GM23338 (cell line): ENCODE results near the gene CAP1. TPM values are rescaled to one million over a fixed set of nuclear protein-coding genes. Genes with fewer than 3 reads are reported as not detected.

Experiments
- ATAC-seq: fragments of 200-7000 bp; cut with Tn5 transposase; 3 replicates; pipeline ENCODE4 v1.9.1; 2020
- DNase-seq: peaks from one replicate; pipeline ENCODE4 v3.0.0-alpha.2; 2015; ENCODE audit warnings: low spot score
- H2AFZ ChIP-seq: fragments of 200-600 bp; sonication (generic); 2 replicates; pipeline ENCODE4 v1.8.0; 2016; ENCODE audit warnings: antibody characterized with exemption, mild to moderate bottlenecking, moderate library complexity
- H3F3A ChIP-seq: fragments of 200-600 bp; sonication (generic); replicated peaks from 2 replicates; pipeline ENCODE4 v1.8.0; 2017; ENCODE audit warnings: antibody characterized with exemption, mixed run types, low read depth
- H3K27ac ChIP-seq: fragments of 200-600 bp; sonication (generic); 2 replicates; pipeline ENCODE4 v1.6.1; 2016; ENCODE audit warnings: low read depth
- H3K27me3 ChIP-seq: fragments of 200-600 bp; sonication (generic); 2 replicates; pipeline ENCODE4 v1.8.0; 2016; ENCODE audit warnings: mild to moderate bottlenecking, mixed run types, moderate library complexity; ENCODE audit not compliant: insufficient read depth
- H3K36me3 ChIP-seq: fragments of 200-600 bp; sonication (generic); 2 replicates; pipeline ENCODE4 v1.8.0; 2016; ENCODE audit warnings: mild to moderate bottlenecking; ENCODE audit not compliant: insufficient read depth
- H3K4me1 ChIP-seq: fragments of 200-600 bp; sonication (generic); 2 replicates; pipeline ENCODE4 v1.8.0; 2016; ENCODE audit warnings: mild to moderate bottlenecking, moderate library complexity; ENCODE audit not compliant: insufficient read depth
- H3K4me2 ChIP-seq: fragments of 200-600 bp; sonication (generic); 2 replicates; pipeline ENCODE4 v1.7.1; 2017; ENCODE audit warnings: mixed run types
- H3K4me3 ChIP-seq: fragments of 200-600 bp; sonication (generic); 2 replicates; pipeline ENCODE4 v1.6.1; 2016; ENCODE audit warnings: mixed run types
- H3K79me2 ChIP-seq: fragments of 200-600 bp; sonication (generic); replicated peaks from 2 replicates; pipeline ENCODE4 v1.8.0; 2017; ENCODE audit warnings: mild to moderate bottlenecking; ENCODE audit not compliant: insufficient read depth
- H3K9me2 ChIP-seq: fragments of 200-600 bp; sonication (generic); 2 replicates; pipeline ENCODE4 v1.8.0; 2017; ENCODE audit not compliant: insufficient read depth
- H4K20me1 ChIP-seq: fragments of 200-600 bp; sonication (generic); replicated peaks from 2 replicates; pipeline ENCODE4 v1.8.0; 2017; ENCODE audit warnings: mild to moderate bottlenecking; ENCODE audit not compliant: insufficient read depth
- H3K27ac Mint-ChIP-seq: 2 replicates; pipeline ENCODE4 v1.8.0; 2020; ENCODE audit warnings: inconsistent platforms, mild to moderate bottlenecking, moderate library complexity, mixed read lengths
- H3K27me3 Mint-ChIP-seq: 3 replicates; pipeline ENCODE4 v1.8.0; 2022; ENCODE audit warnings: low read depth, mild to moderate bottlenecking, moderate library complexity, mixed read lengths, inconsistent platforms; ENCODE audit not compliant: insufficient read depth, poor library complexity
- H3K36me3 Mint-ChIP-seq: 3 replicates; pipeline ENCODE4 v1.8.0; 2021; ENCODE audit warnings: low read depth, mild to moderate bottlenecking, inconsistent platforms, moderate library complexity, mixed read lengths
- H3K4me1 Mint-ChIP-seq: 3 replicates; pipeline ENCODE4 v1.8.0; 2020; ENCODE audit warnings: mild to moderate bottlenecking, inconsistent platforms, mixed read lengths
- H3K4me3 Mint-ChIP-seq: 3 replicates; pipeline ENCODE4 v1.8.0; 2021; ENCODE audit warnings: moderate library complexity, mild to moderate bottlenecking, inconsistent platforms, mixed read lengths
- H3K9me3 Mint-ChIP-seq: 3 replicates; pipeline ENCODE4 v1.8.0; 2020; ENCODE audit warnings: moderate library complexity, mild to moderate bottlenecking, inconsistent platforms, mixed read lengths
- CREB1 ChIP-seq: fragments of 250-450 bp; sonication (Bioruptor Pico); IDR thresholded peaks from 2 replicates; pipeline ENCODE4 v1.5.0; 2020; ENCODE audit warnings: low read depth, mild to moderate bottlenecking, moderate library complexity
- EZH2 ChIP-seq: fragments of 200-600 bp; sonication (generic); IDR thresholded peaks from one replicate; pipeline ENCODE4 v1.8.0; 2017; ENCODE audit warnings: antibody characterized with exemption, mild to moderate bottlenecking, low read depth; ENCODE audit not compliant: unreplicated experiment
- EZH2phosphoT487 ChIP-seq: fragments of 200-600 bp; sonication (generic); IDR thresholded peaks from one replicate; pipeline ENCODE4 v1.8.1; 2018; ENCODE audit warnings: antibody characterized with exemption; ENCODE audit not compliant: unreplicated experiment
- JUNB ChIP-seq: IDR thresholded peaks from one replicate; pipeline ENCODE4 v1.6.1; 2016; ENCODE audit warnings: antibody characterized with exemption; ENCODE audit not compliant: unreplicated experiment
- NANOG ChIP-seq: IDR thresholded peaks from 2 replicates; pipeline ENCODE4 v1.6.1; 2016; ENCODE audit warnings: antibody characterized with exemption, borderline replicate concordance
- POLR2AphosphoS5 ChIP-seq: IDR thresholded peaks from 2 replicates; pipeline ENCODE4 v1.6.1; 2016; ENCODE audit warnings: antibody characterized with exemption, low read depth
- STAT1 ChIP-seq: IDR thresholded peaks from one replicate; pipeline ENCODE4 v1.6.1; 2016; ENCODE audit warnings: antibody characterized with exemption; ENCODE audit not compliant: unreplicated experiment
- ZNF114 ChIP-seq: fragments of 250-450 bp; sonication (Bioruptor Pico); IDR thresholded peaks from 2 replicates; pipeline ENCODE4 v1.5.0; 2020; ENCODE audit warnings: mild to moderate bottlenecking, moderate library complexity
- ZNF331 ChIP-seq: fragments of 250-450 bp; sonication (Bioruptor Pico); IDR thresholded peaks from 2 replicates; pipeline ENCODE4 v1.5.0; 2020; ENCODE audit warnings: low read depth, mild to moderate bottlenecking, moderate library complexity
- polyA plus RNA-seq: library from polyadenylated mRNA; unstranded; fragments of >200 nt; fragmentation: Nextera tagmentation; extraction: Ambion mirVana; gene quantifications from 2 replicates; pipeline ENCODE4 v1.2.1, GENCODE V29; 2016
- total RNA-seq: library from RNA; depleted of rRNA; stranded (reverse); fragments of >200 nt; shearing (Covaris generic); gene quantifications from 2 replicates; pipeline ENCODE4 v1.2.3, GENCODE V29; 2014
- TF ChIP-seq, protein P1 (sequence below): IDR thresholded peaks from one replicate; pipeline ENCODE4 v1.6.1; 2018; ENCODE audit warnings: antibody characterized with exemption; ENCODE audit not compliant: unreplicated experiment
- TF ChIP-seq, protein P2 (sequence below): fragments of 250-450 bp; sonication (Bioruptor Pico); IDR thresholded peaks from 2 replicates; pipeline ENCODE4 v1.5.0; 2020; ENCODE audit warnings: mild to moderate bottlenecking, moderate library complexity
- TF ChIP-seq, protein P3 (sequence below): IDR thresholded peaks from 2 replicates; pipeline ENCODE4 v1.6.1; 2016; ENCODE audit warnings: antibody characterized with exemption
- TF ChIP-seq, protein P4 (sequence below), 2 experiments: fragments of 200-600 bp in 1 of 2; sonication (generic) in 1 of 2; conservative IDR thresholded peaks; 2 replicates each; pipeline versions ENCODE4 v1.5.1 to v1.6.1; 2016 to 2017; ENCODE audit warnings: antibody characterized with exemption in 2 of 2, low read depth in 2 of 2, mild to moderate bottlenecking in 2 of 2, moderate library complexity in 1 of 2

CAP1 gene
- total and polyA plus RNA-seq, 2 experiments from 2014 or later, result 133 to 254 TPM

DNA sequence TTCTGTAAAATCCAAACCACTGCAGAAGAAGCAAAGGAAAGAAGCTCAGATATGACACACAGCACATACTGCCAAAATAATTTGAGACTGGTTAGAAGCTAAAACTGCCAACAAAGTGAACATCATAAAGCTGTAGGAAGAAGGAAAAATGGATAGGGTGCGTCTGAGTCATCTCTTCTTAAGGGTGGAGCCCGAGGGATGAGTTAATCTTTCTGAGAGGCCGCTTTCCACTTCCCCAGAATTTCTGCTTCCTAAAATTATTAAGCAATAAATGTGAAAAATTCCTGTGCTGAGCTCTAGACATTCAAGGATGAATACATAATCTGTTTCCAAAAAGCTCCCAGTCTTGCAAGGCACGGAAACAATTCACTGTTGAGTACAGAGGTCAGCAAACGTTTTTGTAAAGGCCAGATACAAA, 36.4 kb downstream of the CAP1 start:
- no peak for ATAC-seq
- H3K36me3 Mint-ChIP-seq, result peaks cover 70% of the 10 kb centered on the region

More for the DNA sequence above, 36.4 kb downstream of the CAP1 start:
- Histone ChIP-seq H3K36me3 (peaks cover 52% of the 10 kb centered on the region), H3K4me1 (no peaks in the 10 kb centered on the region), H3K27ac (no peak overlapping the region), H3K79me2 (no peaks in the 10 kb centered on the region), H3K27me3 (no peaks in the 10 kb centered on the region), H4K20me1 (peaks cover 10% of the 10 kb centered on the region), H3K4me2 (no peak overlapping the region), H3K9me2 (no peaks in the 10 kb centered on the region), H2AFZ (no peak overlapping the region), H3K4me3 (no peak overlapping the region), H3F3A (peaks cover 9% of the 10 kb centered on the region; the same call in 1 of the 2 replicates)
- DNase-seq, result no peak
- no peak for TF ChIP-seq STAT1
- TF ChIP-seq, protein P1, sequence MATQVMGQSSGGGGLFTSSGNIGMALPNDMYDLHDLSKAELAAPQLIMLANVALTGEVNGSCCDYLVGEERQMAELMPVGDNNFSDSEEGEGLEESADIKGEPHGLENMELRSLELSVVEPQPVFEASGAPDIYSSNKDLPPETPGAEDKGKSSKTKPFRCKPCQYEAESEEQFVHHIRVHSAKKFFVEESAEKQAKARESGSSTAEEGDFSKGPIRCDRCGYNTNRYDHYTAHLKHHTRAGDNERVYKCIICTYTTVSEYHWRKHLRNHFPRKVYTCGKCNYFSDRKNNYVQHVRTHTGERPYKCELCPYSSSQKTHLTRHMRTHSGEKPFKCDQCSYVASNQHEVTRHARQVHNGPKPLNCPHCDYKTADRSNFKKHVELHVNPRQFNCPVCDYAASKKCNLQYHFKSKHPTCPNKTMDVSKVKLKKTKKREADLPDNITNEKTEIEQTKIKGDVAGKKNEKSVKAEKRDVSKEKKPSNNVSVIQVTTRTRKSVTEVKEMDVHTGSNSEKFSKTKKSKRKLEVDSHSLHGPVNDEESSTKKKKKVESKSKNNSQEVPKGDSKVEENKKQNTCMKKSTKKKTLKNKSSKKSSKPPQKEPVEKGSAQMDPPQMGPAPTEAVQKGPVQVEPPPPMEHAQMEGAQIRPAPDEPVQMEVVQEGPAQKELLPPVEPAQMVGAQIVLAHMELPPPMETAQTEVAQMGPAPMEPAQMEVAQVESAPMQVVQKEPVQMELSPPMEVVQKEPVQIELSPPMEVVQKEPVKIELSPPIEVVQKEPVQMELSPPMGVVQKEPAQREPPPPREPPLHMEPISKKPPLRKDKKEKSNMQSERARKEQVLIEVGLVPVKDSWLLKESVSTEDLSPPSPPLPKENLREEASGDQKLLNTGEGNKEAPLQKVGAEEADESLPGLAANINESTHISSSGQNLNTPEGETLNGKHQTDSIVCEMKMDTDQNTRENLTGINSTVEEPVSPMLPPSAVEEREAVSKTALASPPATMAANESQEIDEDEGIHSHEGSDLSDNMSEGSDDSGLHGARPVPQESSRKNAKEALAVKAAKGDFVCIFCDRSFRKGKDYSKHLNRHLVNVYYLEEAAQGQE, result no peak
- TF ChIP-seq ZNF331 (CRISPR knock-in tag), result no peak
- no peak for TF ChIP-seq CREB1 (CRISPR knock-in tag)
- TF ChIP-seq ZNF114 (CRISPR knock-in tag), result no peak
- TF ChIP-seq, protein P2, sequence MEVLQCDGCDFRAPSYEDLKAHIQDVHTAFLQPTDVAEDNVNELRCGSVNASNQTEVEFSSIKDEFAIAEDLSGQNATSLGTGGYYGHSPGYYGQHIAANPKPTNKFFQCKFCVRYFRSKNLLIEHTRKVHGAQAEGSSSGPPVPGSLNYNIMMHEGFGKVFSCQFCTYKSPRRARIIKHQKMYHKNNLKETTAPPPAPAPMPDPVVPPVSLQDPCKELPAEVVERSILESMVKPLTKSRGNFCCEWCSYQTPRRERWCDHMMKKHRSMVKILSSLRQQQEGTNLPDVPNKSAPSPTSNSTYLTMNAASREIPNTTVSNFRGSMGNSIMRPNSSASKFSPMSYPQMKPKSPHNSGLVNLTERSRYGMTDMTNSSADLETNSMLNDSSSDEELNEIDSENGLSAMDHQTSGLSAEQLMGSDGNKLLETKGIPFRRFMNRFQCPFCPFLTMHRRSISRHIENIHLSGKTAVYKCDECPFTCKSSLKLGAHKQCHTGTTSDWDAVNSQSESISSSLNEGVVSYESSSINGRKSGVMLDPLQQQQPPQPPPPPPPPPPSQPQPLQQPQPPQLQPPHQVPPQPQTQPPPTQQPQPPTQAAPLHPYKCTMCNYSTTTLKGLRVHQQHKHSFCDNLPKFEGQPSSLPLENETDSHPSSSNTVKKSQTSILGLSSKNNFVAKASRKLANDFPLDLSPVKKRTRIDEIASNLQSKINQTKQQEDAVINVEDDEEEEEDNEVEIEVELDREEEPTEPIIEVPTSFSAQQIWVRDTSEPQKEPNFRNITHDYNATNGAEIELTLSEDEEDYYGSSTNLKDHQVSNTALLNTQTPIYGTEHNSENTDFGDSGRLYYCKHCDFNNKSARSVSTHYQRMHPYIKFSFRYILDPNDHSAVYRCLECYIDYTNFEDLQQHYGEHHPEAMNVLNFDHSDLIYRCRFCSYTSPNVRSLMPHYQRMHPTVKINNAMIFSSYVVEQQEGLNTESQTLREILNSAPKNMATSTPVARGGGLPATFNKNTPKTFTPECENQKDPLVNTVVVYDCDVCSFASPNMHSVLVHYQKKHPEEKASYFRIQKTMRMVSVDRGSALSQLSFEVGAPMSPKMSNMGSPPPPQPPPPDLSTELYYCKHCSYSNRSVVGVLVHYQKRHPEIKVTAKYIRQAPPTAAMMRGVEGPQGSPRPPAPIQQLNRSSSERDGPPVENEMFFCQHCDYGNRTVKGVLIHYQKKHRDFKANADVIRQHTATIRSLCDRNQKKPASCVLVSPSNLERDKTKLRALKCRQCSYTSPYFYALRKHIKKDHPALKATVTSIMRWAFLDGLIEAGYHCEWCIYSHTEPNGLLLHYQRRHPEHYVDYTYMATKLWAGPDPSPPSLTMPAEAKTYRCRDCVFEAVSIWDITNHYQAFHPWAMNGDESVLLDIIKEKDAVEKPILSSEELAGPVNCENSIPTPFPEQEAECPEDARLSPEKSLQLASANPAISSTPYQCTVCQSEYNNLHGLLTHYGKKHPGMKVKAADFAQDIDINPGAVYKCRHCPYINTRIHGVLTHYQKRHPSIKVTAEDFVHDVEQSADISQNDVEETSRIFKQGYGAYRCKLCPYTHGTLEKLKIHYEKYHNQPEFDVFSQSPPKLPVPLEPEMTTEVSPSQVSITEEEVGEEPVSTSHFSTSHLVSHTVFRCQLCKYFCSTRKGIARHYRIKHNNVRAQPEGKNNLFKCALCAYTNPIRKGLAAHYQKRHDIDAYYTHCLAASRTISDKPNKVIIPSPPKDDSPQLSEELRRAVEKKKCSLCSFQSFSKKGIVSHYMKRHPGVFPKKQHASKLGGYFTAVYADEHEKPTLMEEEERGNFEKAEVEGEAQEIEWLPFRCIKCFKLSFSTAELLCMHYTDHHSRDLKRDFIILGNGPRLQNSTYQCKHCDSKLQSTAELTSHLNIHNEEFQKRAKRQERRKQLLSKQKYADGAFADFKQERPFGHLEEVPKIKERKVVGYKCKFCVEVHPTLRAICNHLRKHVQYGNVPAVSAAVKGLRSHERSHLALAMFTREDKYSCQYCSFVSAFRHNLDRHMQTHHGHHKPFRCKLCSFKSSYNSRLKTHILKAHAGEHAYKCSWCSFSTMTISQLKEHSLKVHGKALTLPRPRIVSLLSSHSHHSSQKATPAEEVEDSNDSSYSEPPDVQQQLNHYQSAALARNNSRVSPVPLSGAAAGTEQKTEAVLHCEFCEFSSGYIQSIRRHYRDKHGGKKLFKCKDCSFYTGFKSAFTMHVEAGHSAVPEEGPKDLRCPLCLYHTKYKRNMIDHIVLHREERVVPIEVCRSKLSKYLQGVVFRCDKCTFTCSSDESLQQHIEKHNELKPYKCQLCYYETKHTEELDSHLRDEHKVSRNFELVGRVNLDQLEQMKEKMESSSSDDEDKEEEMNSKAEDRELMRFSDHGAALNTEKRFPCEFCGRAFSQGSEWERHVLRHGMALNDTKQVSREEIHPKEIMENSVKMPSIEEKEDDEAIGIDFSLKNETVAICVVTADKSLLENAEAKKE (CRISPR knock-in tag), result no peak
- TF ChIP-seq, protein P3, sequence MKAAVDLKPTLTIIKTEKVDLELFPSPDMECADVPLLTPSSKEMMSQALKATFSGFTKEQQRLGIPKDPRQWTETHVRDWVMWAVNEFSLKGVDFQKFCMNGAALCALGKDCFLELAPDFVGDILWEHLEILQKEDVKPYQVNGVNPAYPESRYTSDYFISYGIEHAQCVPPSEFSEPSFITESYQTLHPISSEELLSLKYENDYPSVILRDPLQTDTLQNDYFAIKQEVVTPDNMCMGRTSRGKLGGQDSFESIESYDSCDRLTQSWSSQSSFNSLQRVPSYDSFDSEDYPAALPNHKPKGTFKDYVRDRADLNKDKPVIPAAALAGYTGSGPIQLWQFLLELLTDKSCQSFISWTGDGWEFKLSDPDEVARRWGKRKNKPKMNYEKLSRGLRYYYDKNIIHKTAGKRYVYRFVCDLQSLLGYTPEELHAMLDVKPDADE, result no peak
- TF ChIP-seq EZH2phosphoT487, result no peak
- no peak for TF ChIP-seq EZH2
- TF ChIP-seq, protein P4, sequence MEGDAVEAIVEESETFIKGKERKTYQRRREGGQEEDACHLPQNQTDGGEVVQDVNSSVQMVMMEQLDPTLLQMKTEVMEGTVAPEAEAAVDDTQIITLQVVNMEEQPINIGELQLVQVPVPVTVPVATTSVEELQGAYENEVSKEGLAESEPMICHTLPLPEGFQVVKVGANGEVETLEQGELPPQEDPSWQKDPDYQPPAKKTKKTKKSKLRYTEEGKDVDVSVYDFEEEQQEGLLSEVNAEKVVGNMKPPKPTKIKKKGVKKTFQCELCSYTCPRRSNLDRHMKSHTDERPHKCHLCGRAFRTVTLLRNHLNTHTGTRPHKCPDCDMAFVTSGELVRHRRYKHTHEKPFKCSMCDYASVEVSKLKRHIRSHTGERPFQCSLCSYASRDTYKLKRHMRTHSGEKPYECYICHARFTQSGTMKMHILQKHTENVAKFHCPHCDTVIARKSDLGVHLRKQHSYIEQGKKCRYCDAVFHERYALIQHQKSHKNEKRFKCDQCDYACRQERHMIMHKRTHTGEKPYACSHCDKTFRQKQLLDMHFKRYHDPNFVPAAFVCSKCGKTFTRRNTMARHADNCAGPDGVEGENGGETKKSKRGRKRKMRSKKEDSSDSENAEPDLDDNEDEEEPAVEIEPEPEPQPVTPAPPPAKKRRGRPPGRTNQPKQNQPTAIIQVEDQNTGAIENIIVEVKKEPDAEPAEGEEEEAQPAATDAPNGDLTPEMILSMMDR (conservative IDR thresholded peaks at IDR 0.05; ENCODE audit: low read depth in 2 of 2), result no peak
- TF ChIP-seq NANOG, result no peak
- TF ChIP-seq POLR2AphosphoS5, result no peak
- no peak for TF ChIP-seq JUNB
- no peaks in the 10 kb centered on the region for H3K9me3 Mint-ChIP-seq
- H3K27ac Mint-ChIP-seq, result no peak overlapping the region
- H3K4me3 Mint-ChIP-seq, result no peak overlapping the region
- peaks cover 1% of the 10 kb centered on the region for H3K27me3 Mint-ChIP-seq
- H3K4me1 Mint-ChIP-seq, result no peaks in the 10 kb centered on the region
